K562 (cell line): ENCODE measurements around the gene ARHGEF12. TPM values are rescaled to one million over a fixed set of nuclear protein-coding genes. Genes with fewer than 3 reads are reported as not detected.

Experiments
- HDAC6 ChIP-seq: IDR thresholded peaks from 2 replicates; pipeline ENCODE4 v1.6.1; 2012; ENCODE audit warnings: low read depth, mild to moderate bottlenecking, control low read depth, inconsistent platforms, low read length, moderate library complexity
- KLF6 ChIP-seq: fragments of 250-450 bp; sonication (Bioruptor Pico); IDR thresholded peaks from 2 replicates; pipeline ENCODE4 v1.4.0; 2020; ENCODE audit warnings: mild to moderate bottlenecking, moderate library complexity, borderline replicate concordance
- MTF1 ChIP-seq: fragments of 250-450 bp; sonication (Bioruptor Pico); IDR thresholded peaks from 2 replicates; pipeline ENCODE4 v1.9.0; 2021; ENCODE audit warnings: moderate library complexity, mild to moderate bottlenecking, inconsistent platforms, borderline replicate concordance
- PTTG1 ChIP-seq: fragments of 450-650 bp; IDR thresholded peaks from 2 replicates; pipeline ENCODE4 v1.6.1; 2016; ENCODE audit warnings: low read depth, mild to moderate bottlenecking, missing genetic modification characterization, missing compliant biosample characterization
- RHOXF2B ChIP-seq: fragments of 250-450 bp; sonication (Bioruptor Pico); conservative IDR thresholded peaks from 2 replicates; pipeline ENCODE4 v1.5.1; 2021
- TBL1XR1 ChIP-seq, 2 experiments: IDR thresholded peaks; 2 replicates each; pipeline ENCODE4 v1.6.1; 2012; ENCODE audit warnings: improper control_type of control experiment in 2 of 2, low read length in 2 of 2, mild to moderate bottlenecking in 1 of 2
- TCF3 ChIP-seq: sonication (generic); formaldehyde crosslinking; IDR thresholded peaks from 2 replicates; pipeline ENCODE4 v1.4.0; 2020; ENCODE audit warnings: mild to moderate bottlenecking, missing genetic modification reagents
- ZFP1 ChIP-seq: fragments of 450-650 bp; formaldehyde crosslinking; IDR thresholded peaks from 2 replicates; pipeline ENCODE4 v1.4.0; 2020; ENCODE audit warnings: mild to moderate bottlenecking, mixed read lengths
- ZNF165 ChIP-seq: fragments of 250-450 bp; sonication (Bioruptor Pico); IDR thresholded peaks from 2 replicates; pipeline ENCODE4 v1.4.0; 2020; ENCODE audit warnings: borderline replicate concordance
- ZNF316 ChIP-seq: fragments of 450-650 bp; IDR thresholded peaks from 2 replicates; pipeline ENCODE4 v1.6.1; 2016
- polyA plus RNA-seq, 8 experiments: library from polyadenylated mRNA; depleted of rRNA in 4 of 8; stranded (reverse) in 5 of 8; unstranded in 3 of 8; fragments of >200 nt; fragmentation: Nextera tagmentation in 2 of 8; fragmentation: Illumina TruSeq in 1 of 8; extraction: Ambion mirVana in 2 of 8; extraction: Trizol in 1 of 8; gene quantifications; 2 replicates each; pipeline versions ENCODE4 v1.2.1 to v1.2.3, GENCODE V29; 2011 to 2014; ENCODE audit warnings: inconsistent platforms in 1 of 8, missing spikeins in 1 of 8
- total RNA-seq, 7 experiments: library from RNA; depleted of rRNA in 6 of 7; stranded (reverse); fragments of >200 nt in 6 of 7; fragmentation: Illumina TruSeq in 2 of 7; extraction: Trizol in 2 of 7; gene quantifications; 2 replicates each; pipeline versions ENCODE4 v1.2.1 to v1.2.3, GENCODE V29; 2011 to 2021; ENCODE audit warnings: low replicate concordance in 1 of 7
- TF ChIP-seq, protein P1 (sequence below): fragments of 450-650 bp; IDR thresholded peaks from 2 replicates; pipeline ENCODE4 v1.6.1; 2016; ENCODE audit warnings: antibody characterized with exemption
- TF ChIP-seq, protein P2 (sequence below): fragments of 450-650 bp; IDR thresholded peaks from 2 replicates; pipeline ENCODE4 v1.6.1; 2017; ENCODE audit warnings: antibody characterized with exemption, mild to moderate bottlenecking
- TF ChIP-seq, protein P3 (sequence below): IDR thresholded peaks from 2 replicates; pipeline ENCODE4 v1.6.1; 2012; ENCODE audit warnings: low read depth, low read length, improper control_type of control experiment, borderline replicate concordance
- TF ChIP-seq, protein P4 (sequence below), 2 experiments: IDR thresholded peaks; 2 replicates each; pipeline ENCODE4 v1.6.1; 2012; ENCODE audit warnings: improper control_type of control experiment in 2 of 2, low read depth in 2 of 2, low read length in 2 of 2, borderline replicate concordance in 1 of 2
- TF ChIP-seq, protein P5 (sequence below): sonication (generic); formaldehyde crosslinking; IDR thresholded peaks from 2 replicates; pipeline ENCODE4 v1.8.1; 2023; ENCODE audit warnings: mild to moderate bottlenecking, missing genetic modification reagents

ARHGEF12 gene
- total and polyA plus RNA-seq, 9 of the 15 experiments (the other 6 are each of a cell fraction or from before 2014, with no cell fraction given) = 3.5 to 51.7 (median 29.5) TPM

DNA sequence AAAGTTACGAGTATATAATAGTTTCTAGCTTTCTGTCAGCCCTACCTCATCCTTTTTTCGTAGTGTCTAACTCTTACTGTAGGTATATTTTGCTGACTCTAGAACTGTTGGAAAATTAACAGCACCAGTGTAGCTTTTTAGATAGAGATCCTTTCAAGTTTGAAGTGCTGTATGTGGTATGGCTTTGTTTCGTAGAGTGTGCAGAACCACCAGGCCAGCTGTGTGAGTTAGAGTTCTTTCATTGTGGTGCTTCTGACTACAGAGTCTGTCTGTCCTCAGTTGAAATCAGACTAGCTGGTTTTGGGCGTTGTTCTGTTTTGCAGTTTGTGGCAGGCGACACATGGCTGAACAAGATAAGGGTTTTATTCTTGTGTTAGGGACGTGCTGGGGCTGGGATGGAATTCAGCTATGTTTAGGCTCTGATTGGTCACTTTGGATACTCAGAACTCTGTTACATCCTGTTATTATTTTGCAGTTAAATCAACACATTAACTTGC lies 3.2 kb downstream of the ARHGEF12 start (continued):
- TF ChIP-seq TBL1XR1 (IDR thresholded peaks at IDR 0.05; ENCODE audit: low read length in 2 of 2) (peak in 1 of 2 experiments; percentile 94; a peak in 2 of 4 replicates), PTTG1 (tag) (no peak), KLF6 (peak; percentile 41; the same call in 1 of the 2 replicates), MTF1 (CRISPR knock-in tag) (no peak), TCF3 (peak; percentile 97), ZNF316 (peak; percentile 74), ZFP1 (no peak), RHOXF2B (CRISPR knock-in tag) (no peak), HDAC6 (no peak), ZNF165 (CRISPR knock-in tag) (no peak)
- TF ChIP-seq, protein P1, sequence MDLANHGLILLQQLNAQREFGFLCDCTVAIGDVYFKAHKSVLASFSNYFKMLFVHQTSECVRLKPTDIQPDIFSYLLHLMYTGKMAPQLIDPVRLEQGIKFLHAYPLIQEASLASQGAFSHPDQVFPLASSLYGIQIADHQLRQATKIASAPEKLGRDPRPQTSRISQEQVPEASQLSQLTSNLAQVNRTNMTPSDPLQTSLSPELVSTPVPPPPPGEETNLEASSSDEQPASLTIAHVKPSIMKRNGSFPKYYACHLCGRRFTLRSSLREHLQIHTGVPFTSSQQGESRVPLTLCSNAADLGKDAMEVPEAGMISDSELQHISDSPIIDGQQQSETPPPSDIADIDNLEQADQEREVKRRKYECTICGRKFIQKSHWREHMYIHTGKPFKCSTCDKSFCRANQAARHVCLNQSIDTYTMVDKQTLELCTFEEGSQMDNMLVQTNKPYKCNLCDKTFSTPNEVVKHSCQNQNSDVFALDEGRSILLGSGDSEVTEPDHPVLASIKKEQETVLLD = peak; percentile 9; the same call in 1 of the 2 replicates
- TF ChIP-seq, protein P2, sequence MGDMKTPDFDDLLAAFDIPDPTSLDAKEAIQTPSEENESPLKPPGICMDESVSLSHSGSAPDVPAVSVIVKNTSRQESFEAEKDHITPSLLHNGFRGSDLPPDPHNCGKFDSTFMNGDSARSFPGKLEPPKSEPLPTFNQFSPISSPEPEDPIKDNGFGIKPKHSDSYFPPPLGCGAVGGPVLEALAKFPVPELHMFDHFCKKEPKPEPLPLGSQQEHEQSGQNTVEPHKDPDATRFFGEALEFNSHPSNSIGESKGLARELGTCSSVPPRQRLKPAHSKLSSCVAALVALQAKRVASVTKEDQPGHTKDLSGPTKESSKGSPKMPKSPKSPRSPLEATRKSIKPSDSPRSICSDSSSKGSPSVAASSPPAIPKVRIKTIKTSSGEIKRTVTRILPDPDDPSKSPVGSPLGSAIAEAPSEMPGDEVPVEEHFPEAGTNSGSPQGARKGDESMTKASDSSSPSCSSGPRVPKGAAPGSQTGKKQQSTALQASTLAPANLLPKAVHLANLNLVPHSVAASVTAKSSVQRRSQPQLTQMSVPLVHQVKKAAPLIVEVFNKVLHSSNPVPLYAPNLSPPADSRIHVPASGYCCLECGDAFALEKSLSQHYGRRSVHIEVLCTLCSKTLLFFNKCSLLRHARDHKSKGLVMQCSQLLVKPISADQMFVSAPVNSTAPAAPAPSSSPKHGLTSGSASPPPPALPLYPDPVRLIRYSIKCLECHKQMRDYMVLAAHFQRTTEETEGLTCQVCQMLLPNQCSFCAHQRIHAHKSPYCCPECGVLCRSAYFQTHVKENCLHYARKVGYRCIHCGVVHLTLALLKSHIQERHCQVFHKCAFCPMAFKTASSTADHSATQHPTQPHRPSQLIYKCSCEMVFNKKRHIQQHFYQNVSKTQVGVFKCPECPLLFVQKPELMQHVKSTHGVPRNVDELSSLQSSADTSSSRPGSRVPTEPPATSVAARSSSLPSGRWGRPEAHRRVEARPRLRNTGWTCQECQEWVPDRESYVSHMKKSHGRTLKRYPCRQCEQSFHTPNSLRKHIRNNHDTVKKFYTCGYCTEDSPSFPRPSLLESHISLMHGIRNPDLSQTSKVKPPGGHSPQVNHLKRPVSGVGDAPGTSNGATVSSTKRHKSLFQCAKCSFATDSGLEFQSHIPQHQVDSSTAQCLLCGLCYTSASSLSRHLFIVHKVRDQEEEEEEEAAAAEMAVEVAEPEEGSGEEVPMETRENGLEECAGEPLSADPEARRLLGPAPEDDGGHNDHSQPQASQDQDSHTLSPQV = peak; percentile 37; the same call in 1 of the 2 replicates
- TF ChIP-seq, protein P3, sequence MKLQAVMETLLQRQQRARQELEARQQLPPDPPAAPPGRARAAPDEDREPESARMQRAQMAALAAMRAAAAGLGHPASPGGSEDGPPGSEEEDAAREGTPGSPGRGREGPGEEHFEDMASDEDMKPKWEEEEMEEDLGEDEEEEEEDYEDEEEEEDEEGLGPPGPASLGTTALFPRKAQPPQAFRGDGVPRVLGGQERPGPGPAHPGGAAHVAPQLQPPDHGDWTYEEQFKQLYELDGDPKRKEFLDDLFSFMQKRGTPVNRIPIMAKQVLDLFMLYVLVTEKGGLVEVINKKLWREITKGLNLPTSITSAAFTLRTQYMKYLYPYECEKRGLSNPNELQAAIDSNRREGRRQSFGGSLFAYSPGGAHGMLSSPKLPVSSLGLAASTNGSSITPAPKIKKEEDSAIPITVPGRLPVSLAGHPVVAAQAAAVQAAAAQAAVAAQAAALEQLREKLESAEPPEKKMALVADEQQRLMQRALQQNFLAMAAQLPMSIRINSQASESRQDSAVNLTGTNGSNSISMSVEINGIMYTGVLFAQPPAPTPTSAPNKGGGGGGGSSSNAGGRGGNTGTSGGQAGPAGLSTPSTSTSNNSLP = peak; percentile 98
- TF ChIP-seq, protein P4, sequence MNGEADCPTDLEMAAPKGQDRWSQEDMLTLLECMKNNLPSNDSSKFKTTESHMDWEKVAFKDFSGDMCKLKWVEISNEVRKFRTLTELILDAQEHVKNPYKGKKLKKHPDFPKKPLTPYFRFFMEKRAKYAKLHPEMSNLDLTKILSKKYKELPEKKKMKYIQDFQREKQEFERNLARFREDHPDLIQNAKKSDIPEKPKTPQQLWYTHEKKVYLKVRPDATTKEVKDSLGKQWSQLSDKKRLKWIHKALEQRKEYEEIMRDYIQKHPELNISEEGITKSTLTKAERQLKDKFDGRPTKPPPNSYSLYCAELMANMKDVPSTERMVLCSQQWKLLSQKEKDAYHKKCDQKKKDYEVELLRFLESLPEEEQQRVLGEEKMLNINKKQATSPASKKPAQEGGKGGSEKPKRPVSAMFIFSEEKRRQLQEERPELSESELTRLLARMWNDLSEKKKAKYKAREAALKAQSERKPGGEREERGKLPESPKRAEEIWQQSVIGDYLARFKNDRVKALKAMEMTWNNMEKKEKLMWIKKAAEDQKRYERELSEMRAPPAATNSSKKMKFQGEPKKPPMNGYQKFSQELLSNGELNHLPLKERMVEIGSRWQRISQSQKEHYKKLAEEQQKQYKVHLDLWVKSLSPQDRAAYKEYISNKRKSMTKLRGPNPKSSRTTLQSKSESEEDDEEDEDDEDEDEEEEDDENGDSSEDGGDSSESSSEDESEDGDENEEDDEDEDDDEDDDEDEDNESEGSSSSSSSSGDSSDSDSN (IDR thresholded peaks at IDR 0.05; ENCODE audit: borderline replicate concordance in 1 of 2, low read depth in 2 of 2, low read length in 2 of 2) = 0 out of 4 replicates have a peak, but pooled peaks of 1 of the 2 experiments have one; percentile 41
- TF ChIP-seq, protein P5, sequence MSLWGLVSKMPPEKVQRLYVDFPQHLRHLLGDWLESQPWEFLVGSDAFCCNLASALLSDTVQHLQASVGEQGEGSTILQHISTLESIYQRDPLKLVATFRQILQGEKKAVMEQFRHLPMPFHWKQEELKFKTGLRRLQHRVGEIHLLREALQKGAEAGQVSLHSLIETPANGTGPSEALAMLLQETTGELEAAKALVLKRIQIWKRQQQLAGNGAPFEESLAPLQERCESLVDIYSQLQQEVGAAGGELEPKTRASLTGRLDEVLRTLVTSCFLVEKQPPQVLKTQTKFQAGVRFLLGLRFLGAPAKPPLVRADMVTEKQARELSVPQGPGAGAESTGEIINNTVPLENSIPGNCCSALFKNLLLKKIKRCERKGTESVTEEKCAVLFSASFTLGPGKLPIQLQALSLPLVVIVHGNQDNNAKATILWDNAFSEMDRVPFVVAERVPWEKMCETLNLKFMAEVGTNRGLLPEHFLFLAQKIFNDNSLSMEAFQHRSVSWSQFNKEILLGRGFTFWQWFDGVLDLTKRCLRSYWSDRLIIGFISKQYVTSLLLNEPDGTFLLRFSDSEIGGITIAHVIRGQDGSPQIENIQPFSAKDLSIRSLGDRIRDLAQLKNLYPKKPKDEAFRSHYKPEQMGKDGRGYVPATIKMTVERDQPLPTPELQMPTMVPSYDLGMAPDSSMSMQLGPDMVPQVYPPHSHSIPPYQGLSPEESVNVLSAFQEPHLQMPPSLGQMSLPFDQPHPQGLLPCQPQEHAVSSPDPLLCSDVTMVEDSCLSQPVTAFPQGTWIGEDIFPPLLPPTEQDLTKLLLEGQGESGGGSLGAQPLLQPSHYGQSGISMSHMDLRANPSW (CRISPR knock-in tag) = no peak
